ENCODE data around the gene ARHGAP45. TPM values are rescaled to one million over a fixed set of nuclear protein-coding genes. Genes with fewer than 3 reads are reported as not detected.

Gene ARHGAP45
- total and polyA plus RNA-seq, 9 of the 15 experiments (the other 6 are each of a cell fraction or from before 2014, with no cell fraction given): 0.08 to 22.1 (median 4.2) TPM

DNA sequence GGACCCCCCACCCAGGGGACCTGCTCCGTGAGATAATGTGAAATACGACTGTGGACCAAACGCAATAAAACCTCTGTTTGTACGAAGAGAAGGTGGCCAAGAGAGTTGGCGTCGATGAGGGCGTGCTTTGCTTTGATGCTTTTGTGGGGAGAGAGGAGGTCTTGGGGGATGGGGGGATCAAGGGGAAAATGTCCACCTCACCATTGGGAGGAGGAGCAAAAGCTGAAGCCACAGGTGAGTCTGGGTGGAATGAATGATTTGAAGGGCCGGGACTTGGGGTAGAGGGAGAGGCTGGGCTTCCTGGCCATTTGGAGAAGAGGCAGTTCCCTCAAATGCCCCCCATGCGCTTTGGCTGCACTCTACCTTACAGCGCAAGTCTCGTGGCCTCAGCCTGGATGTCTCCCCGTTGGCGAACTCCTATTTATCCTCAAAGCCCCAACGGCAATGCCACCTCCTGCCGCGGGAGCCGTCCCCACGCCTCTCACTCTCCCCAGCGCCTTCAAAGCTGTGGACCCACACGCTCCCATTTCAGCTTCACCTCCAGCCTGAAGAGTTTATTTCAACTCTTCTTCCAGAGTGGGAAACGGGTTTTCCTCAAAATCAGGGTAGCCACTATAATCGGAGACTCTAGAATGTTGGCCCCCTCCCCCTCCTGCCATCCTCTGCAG lies 27.9 kb upstream of the ARHGAP45 start (continued):
- TF ChIP-seq, protein P1, sequence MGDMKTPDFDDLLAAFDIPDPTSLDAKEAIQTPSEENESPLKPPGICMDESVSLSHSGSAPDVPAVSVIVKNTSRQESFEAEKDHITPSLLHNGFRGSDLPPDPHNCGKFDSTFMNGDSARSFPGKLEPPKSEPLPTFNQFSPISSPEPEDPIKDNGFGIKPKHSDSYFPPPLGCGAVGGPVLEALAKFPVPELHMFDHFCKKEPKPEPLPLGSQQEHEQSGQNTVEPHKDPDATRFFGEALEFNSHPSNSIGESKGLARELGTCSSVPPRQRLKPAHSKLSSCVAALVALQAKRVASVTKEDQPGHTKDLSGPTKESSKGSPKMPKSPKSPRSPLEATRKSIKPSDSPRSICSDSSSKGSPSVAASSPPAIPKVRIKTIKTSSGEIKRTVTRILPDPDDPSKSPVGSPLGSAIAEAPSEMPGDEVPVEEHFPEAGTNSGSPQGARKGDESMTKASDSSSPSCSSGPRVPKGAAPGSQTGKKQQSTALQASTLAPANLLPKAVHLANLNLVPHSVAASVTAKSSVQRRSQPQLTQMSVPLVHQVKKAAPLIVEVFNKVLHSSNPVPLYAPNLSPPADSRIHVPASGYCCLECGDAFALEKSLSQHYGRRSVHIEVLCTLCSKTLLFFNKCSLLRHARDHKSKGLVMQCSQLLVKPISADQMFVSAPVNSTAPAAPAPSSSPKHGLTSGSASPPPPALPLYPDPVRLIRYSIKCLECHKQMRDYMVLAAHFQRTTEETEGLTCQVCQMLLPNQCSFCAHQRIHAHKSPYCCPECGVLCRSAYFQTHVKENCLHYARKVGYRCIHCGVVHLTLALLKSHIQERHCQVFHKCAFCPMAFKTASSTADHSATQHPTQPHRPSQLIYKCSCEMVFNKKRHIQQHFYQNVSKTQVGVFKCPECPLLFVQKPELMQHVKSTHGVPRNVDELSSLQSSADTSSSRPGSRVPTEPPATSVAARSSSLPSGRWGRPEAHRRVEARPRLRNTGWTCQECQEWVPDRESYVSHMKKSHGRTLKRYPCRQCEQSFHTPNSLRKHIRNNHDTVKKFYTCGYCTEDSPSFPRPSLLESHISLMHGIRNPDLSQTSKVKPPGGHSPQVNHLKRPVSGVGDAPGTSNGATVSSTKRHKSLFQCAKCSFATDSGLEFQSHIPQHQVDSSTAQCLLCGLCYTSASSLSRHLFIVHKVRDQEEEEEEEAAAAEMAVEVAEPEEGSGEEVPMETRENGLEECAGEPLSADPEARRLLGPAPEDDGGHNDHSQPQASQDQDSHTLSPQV (IDR thresholded peaks at IDR 0.05): 0 out of 2 replicates have a peak, but pooled peaks have one; percentile 14
- TF ChIP-seq SUPT5H (IDR thresholded peaks at IDR 0.05) (peak; percentile 35), SMC3 (conservative IDR thresholded peaks at IDR 0.05; ENCODE audit: insufficient read depth, low read depth, low read length) (no peak), JUND (IDR thresholded peaks at IDR 0.05; ENCODE audit: borderline replicate concordance, low read depth, low read length) (no peak), JUND (tag; IDR thresholded peaks at IDR 0.05; ENCODE audit: borderline replicate concordance, low read depth, low read length) (0 out of 3 replicates have a peak, but pooled peaks have one; percentile 25)
